Head of caudate nucleus (tissue), 42 donors: ENCODE measurements around the gene STIP1.

Experiments
- DNase-seq, 42 donors: peaks; one replicate each; pipeline versions ENCODE4 v3.0.0 to v3.0.0-alpha.2; 2020 to 2021; ENCODE audit warnings: mixed read lengths in 7 of 42
- intact Hi-C: fragments of 100-400 bp; cut with DNase I; formaldehyde crosslinking; loops from one replicate; pipeline ENCODE4 v1.15.0; 2022

Gene STIP1

DNA sequence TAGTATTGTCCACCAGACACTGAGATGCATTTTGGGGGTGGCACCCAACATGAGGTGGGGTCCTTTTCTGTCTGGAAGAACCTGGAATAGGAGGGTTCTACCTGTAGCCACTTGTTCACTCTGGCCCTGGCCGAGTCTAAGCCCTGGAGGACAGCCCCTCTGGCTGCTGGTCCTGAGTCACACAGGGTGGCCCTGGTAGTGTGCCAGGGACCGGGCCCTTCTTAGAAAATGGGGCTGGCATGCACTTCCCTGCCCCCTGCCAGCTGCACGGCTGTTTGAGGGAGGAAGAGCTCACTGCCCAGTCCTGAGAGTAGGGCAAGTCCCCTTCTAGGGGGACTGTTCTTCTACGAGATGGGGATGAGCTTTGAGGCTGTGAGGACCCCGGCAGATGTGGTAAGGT lies 67.5 kb downstream of the STIP1 start:
- intact Hi-C loops = no loop called here

More for the DNA sequence above, 67.5 kb downstream of the STIP1 start:
- peak in 22 of 42 donors; percentile 41 to 80 (median 61) for DNase-seq
